GM23338 (cell line): ENCODE data around the gene SPATA31D4.

Source experiments
- CTCF ChIP-seq, 2 experiments: fragments of 200-600 bp in 1 of 2; sonication (generic) in 1 of 2; conservative IDR thresholded peaks; 2 replicates each; pipeline versions ENCODE4 v1.5.1 to v1.6.1; 2016 to 2017; ENCODE audit warnings: antibody characterized with exemption in 2 of 2, low read depth in 2 of 2, mild to moderate bottlenecking in 2 of 2, moderate library complexity in 1 of 2
- EZH2 ChIP-seq: fragments of 200-600 bp; sonication (generic); IDR thresholded peaks from one replicate; pipeline ENCODE4 v1.8.0; 2017; ENCODE audit warnings: antibody characterized with exemption, mild to moderate bottlenecking, low read depth; ENCODE audit not compliant: unreplicated experiment
- EZH2phosphoT487 ChIP-seq: fragments of 200-600 bp; sonication (generic); IDR thresholded peaks from one replicate; pipeline ENCODE4 v1.8.1; 2018; ENCODE audit warnings: antibody characterized with exemption; ENCODE audit not compliant: unreplicated experiment
- JUNB ChIP-seq: IDR thresholded peaks from one replicate; pipeline ENCODE4 v1.6.1; 2016; ENCODE audit warnings: antibody characterized with exemption; ENCODE audit not compliant: unreplicated experiment
- POLR2AphosphoS5 ChIP-seq: IDR thresholded peaks from 2 replicates; pipeline ENCODE4 v1.6.1; 2016; ENCODE audit warnings: antibody characterized with exemption, low read depth
- REST ChIP-seq: IDR thresholded peaks from one replicate; pipeline ENCODE4 v1.6.1; 2018; ENCODE audit warnings: antibody characterized with exemption; ENCODE audit not compliant: unreplicated experiment
- STAT1 ChIP-seq: IDR thresholded peaks from one replicate; pipeline ENCODE4 v1.6.1; 2016; ENCODE audit warnings: antibody characterized with exemption; ENCODE audit not compliant: unreplicated experiment
- ZNF331 ChIP-seq: fragments of 250-450 bp; sonication (Bioruptor Pico); IDR thresholded peaks from 2 replicates; pipeline ENCODE4 v1.5.0; 2020; ENCODE audit warnings: low read depth, mild to moderate bottlenecking, moderate library complexity

GRCh38 chr9:81896070-81896469, 32.2 kb upstream of the SPATA31D4 start:
- no peak for TF ChIP-seq CTCF (conservative IDR thresholded peaks at IDR 0.05; ENCODE audit: low read depth in 2 of 2)
- TF ChIP-seq EZH2, result no peak
- no peak for TF ChIP-seq POLR2AphosphoS5
- no peak for TF ChIP-seq STAT1
- TF ChIP-seq REST, result no peak
- TF ChIP-seq ZNF331 (CRISPR knock-in tag), result no peak
- TF ChIP-seq EZH2phosphoT487, result no peak
- TF ChIP-seq JUNB, result no peak
